ENCODE measurements around the gene SF3B6. TPM values are rescaled to one million over a fixed set of nuclear protein-coding genes. Genes with fewer than 3 reads are reported as not detected.

The SF3B6 gene
- total RNA-seq, 1 donor from 2014 or later = 59.7 TPM

GRCh38 chr2:24082787-24083566 is 6.9 kb upstream of the SF3B6 start:
- no peak for TF ChIP-seq CTCF (IDR thresholded peaks at IDR 0.05; ENCODE audit: borderline replicate concordance)
- peaks cover 33% of the 10 kb centered on the region for H3K36me3 ChIP-seq
- peak overlapping the region; percentile 85 for H3K4me3 ChIP-seq
- no peaks in the 10 kb centered on the region for H3K27me3 ChIP-seq (ENCODE audit: low read depth)
- intact Hi-C loops (cut with micrococcal nuclease) = no loop called here
- DNase-seq = no peak
- peaks cover 30% of the 10 kb centered on the region for H3K4me1 ChIP-seq
- H3K9me3 ChIP-seq (replicated peaks) = no peaks in the 10 kb centered on the region
- H3K27ac ChIP-seq (replicated peaks) = peak overlapping the region; percentile 98

GRCh38 chr2:24080701-24081100 is 4.6 kb upstream of the SF3B6 start:
- TF ChIP-seq CTCF (IDR thresholded peaks at IDR 0.05; ENCODE audit: borderline replicate concordance) = no peak

GRCh38 chr2:24077879-24078278 is 1.8 kb upstream of the SF3B6 start:
- H3K9me3 ChIP-seq (replicated peaks) = no peaks in the 10 kb centered on the region
- H3K36me3 ChIP-seq = peaks cover 40% of the 10 kb centered on the region
- peak overlapping the region; percentile 93 for H3K27ac ChIP-seq (replicated peaks)
- intact Hi-C loops (cut with micrococcal nuclease) = no loop called here
- peaks cover 37% of the 10 kb centered on the region for H3K4me1 ChIP-seq
- peak overlapping the region; percentile 91 for H3K4me3 ChIP-seq
- no peak for TF ChIP-seq CTCF (IDR thresholded peaks at IDR 0.05; ENCODE audit: borderline replicate concordance)
- H3K27me3 ChIP-seq (ENCODE audit: low read depth) = no peaks in the 10 kb centered on the region
- no peak for DNase-seq

More at GRCh38 chr2:24080701-24081100, 4.6 kb upstream of the SF3B6 start:
- Histone ChIP-seq H3K27me3 (ENCODE audit: low read depth) (no peaks in the 10 kb centered on the region), H3K9me3 (replicated peaks) (no peaks in the 10 kb centered on the region), H3K36me3 (peaks cover 33% of the 10 kb centered on the region), H3K4me1 (peaks cover 50% of the 10 kb centered on the region), H3K27ac (replicated peaks) (no peak overlapping the region), H3K4me3 (no peak overlapping the region)
- intact Hi-C loops (cut with micrococcal nuclease) = no loop called here
- no peak for DNase-seq

- Histone ChIP-seq H3K4me3 (peak overlapping the region; percentile 91), H3K4me1 (peaks cover 34% of the 10 kb centered on the region), H3K27me3 (ENCODE audit: low read depth) (no peaks in the 10 kb centered on the region), H3K27ac (replicated peaks) (peak overlapping the region; percentile 93), H3K36me3 (peaks cover 40% of the 10 kb centered on the region), H3K9me3 (replicated peaks) (no peaks in the 10 kb centered on the region)
- intact Hi-C loops (cut with micrococcal nuclease) = no loop called here
- TF ChIP-seq CTCF (IDR thresholded peaks at IDR 0.05; ENCODE audit: borderline replicate concordance) = no peak
- no peak for DNase-seq
Measured at GRCh38 chr2:24077535-24077877, 1.4 kb upstream of the SF3B6 start.

GRCh38 chr2:24076849-24077534 is 866 bp upstream of the SF3B6 start:
- intact Hi-C loops (cut with micrococcal nuclease) = no loop called here
- H3K9me3 ChIP-seq (replicated peaks) = no peaks in the 10 kb centered on the region
- H3K4me1 ChIP-seq = peaks cover 33% of the 10 kb centered on the region
- no peak for DNase-seq
- H3K36me3 ChIP-seq = peaks cover 40% of the 10 kb centered on the region
- H3K27me3 ChIP-seq (ENCODE audit: low read depth) = no peaks in the 10 kb centered on the region
- peak overlapping the region; percentile 91 for H3K4me3 ChIP-seq
- TF ChIP-seq CTCF (IDR thresholded peaks at IDR 0.05; ENCODE audit: borderline replicate concordance) = no peak
- H3K27ac ChIP-seq (replicated peaks) = peak overlapping the region; percentile 93

Data from left ventricle myocardium inferior (tissue), 1 donor.